NT2/D1 (cell line): Measurements from ENCODE around the gene GAPDHS.

Source experiments
- SUZ12 ChIP-seq: IDR thresholded peaks from 2 replicates; pipeline ENCODE4 v1.6.1; 2011; ENCODE audit not compliant: insufficient read length, insufficient read depth; ENCODE audit errors: extremely low read depth
- YY1 ChIP-seq: IDR thresholded peaks from 2 replicates; pipeline ENCODE4 v1.6.1; 2011; ENCODE audit not compliant: insufficient read length, insufficient read depth
- ZNF274 ChIP-seq: IDR thresholded peaks from 2 replicates; pipeline ENCODE4 v1.6.1; 2011; ENCODE audit warnings: mild to moderate bottlenecking, low read depth, low read length

DNA sequence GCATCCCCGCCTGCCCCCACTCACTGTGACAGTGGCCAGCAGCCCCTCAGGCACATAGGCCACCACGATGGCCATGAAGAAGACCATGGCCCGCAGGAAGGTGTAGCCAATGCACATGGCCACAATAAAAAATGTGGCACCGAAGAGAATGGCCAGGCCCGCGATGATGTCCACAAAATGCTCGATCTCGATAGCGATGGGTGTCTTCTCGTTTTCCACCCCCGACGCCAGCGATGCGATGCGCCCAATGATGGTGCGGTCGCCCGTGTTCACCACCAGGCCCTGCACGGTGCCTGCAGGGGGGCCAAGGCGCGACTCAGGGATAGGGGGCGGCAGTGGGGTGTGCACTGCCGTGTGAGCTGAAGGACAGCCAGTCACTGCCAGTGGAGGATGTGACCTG, 26.5 kb downstream of the GAPDHS start:
- TF ChIP-seq YY1 (no peak), ZNF274 (no peak), SUZ12 (no peak)
